ENCODE results near the gene TTLL10.
A peak's percentile ranks its signal among the peaks of the same experiment; 100 is the strongest.
"Not testable (repeated sequence)": the region's sequence is repeated elsewhere in the genome, so short reads cannot be mapped to it uniquely, and the experiment has no call there.

The TTLL10 gene

GRCh38 chr1:1141244-1141910 lies 32.3 kb upstream of the TTLL10 start:
- DNase-seq (ENCODE audit: low read depth, low spot score), result no peak

- no peak for DNase-seq (ENCODE audit: low read depth, low spot score)
Observed at GRCh38 chr1:1141911-1142250, 31.8 kb upstream of the TTLL10 start.

- not testable (repeated sequence) for DNase-seq (ENCODE audit: low read depth, low spot score)
Observed at GRCh38 chr1:1142352-1142751, 31.3 kb upstream of the TTLL10 start.

GRCh38 chr1:1142844-1143243 lies 30.8 kb upstream of the TTLL10 start:
- DNase-seq (ENCODE audit: low read depth, low spot score), result no peak

- DNase-seq (ENCODE audit: low read depth, low spot score), result no peak
Observed at GRCh38 chr1:1143636-1144035, 30.0 kb upstream of the TTLL10 start.

GRCh38 chr1:1144122-1144842 lies 29.4 kb upstream of the TTLL10 start:
- DNase-seq (ENCODE audit: low read depth, low spot score), result no peak

- no peak for DNase-seq (ENCODE audit: low read depth, low spot score)
Observed at GRCh38 chr1:1144843-1145546, 28.7 kb upstream of the TTLL10 start.

GRCh38 chr1:1145547-1145914 lies 28.1 kb upstream of the TTLL10 start:
- DNase-seq (ENCODE audit: low read depth, low spot score), result no peak

- no peak for DNase-seq (ENCODE audit: low read depth, low spot score)
Observed at GRCh38 chr1:1146026-1146425, 27.7 kb upstream of the TTLL10 start.

- DNase-seq (ENCODE audit: low read depth, low spot score), result no peak
Observed at GRCh38 chr1:1146596-1146995, 27.1 kb upstream of the TTLL10 start.

GRCh38 chr1:1148061-1148460 lies 25.6 kb upstream of the TTLL10 start:
- DNase-seq (ENCODE audit: low read depth, low spot score), result no peak

GRCh38 chr1:1148569-1148968 lies 25.1 kb upstream of the TTLL10 start:
- no peak for DNase-seq (ENCODE audit: low read depth, low spot score)

- DNase-seq (ENCODE audit: low read depth, low spot score), result no peak
Observed at GRCh38 chr1:1149416-1149815, 24.3 kb upstream of the TTLL10 start.

GRCh38 chr1:1150100-1150499 lies 23.6 kb upstream of the TTLL10 start:
- no peak for DNase-seq (ENCODE audit: low read depth, low spot score)

- DNase-seq (ENCODE audit: low read depth, low spot score), result no peak
Observed at GRCh38 chr1:1151306-1151705, 22.4 kb upstream of the TTLL10 start.

GRCh38 chr1:1152431-1152830 lies 21.2 kb upstream of the TTLL10 start:
- DNase-seq (ENCODE audit: low read depth, low spot score), result not testable (repeated sequence)

GRCh38 chr1:1153215-1153614 lies 20.5 kb upstream of the TTLL10 start:
- not testable (repeated sequence) for DNase-seq (ENCODE audit: low read depth, low spot score)

GRCh38 chr1:1153874-1154273 lies 19.8 kb upstream of the TTLL10 start:
- no peak for DNase-seq (ENCODE audit: low read depth, low spot score)

GRCh38 chr1:1155258-1155657 lies 18.4 kb upstream of the TTLL10 start:
- no peak for DNase-seq (ENCODE audit: low read depth, low spot score)

- DNase-seq (ENCODE audit: low read depth, low spot score), result no peak
Observed at GRCh38 chr1:1156140-1157032, 17.3 kb upstream of the TTLL10 start.

- DNase-seq (ENCODE audit: low read depth, low spot score), result no peak
Observed at GRCh38 chr1:1157033-1157365, 16.7 kb upstream of the TTLL10 start.

GRCh38 chr1:1157426-1157913 lies 16.2 kb upstream of the TTLL10 start:
- peak; percentile 10 for DNase-seq (ENCODE audit: low read depth, low spot score)

Measured in smooth muscle cell of the brain vasculature (primary cell).